ENCODE data around the gene CCDC90B. TPM values are rescaled to one million over a fixed set of nuclear protein-coding genes. Genes with fewer than 3 reads are reported as not detected.

The CCDC90B gene
- total RNA-seq, 2 experiments from 2014 or later, result 23.5 to 25.7 TPM

- no peak overlapping the region for H3K27ac ChIP-seq (ENCODE audit: low read depth in 1 of 2, low read length in 2 of 2)
- H3K27ac Mint-ChIP-seq, result no peak overlapping the region
Measured at GRCh38 chr11:83306200-83307080, 20.3 kb upstream of the CCDC90B start.

GRCh38 chr11:83303316-83303715 lies 17.1 kb upstream of the CCDC90B start:
- Mint-ChIP-seq H3K9me3 (no peaks in the 10 kb centered on the region), H3K27ac (no peak overlapping the region), H3K36me3 (ENCODE audit: low read depth) (no peaks in the 10 kb centered on the region), H3K4me1 (ENCODE audit: low read depth) (no peaks in the 10 kb centered on the region), H3K4me3 (no peak overlapping the region), H3K27me3 (peaks cover 22% of the 10 kb centered on the region)
- Histone ChIP-seq H3K4me1 (ENCODE audit: insufficient read depth, low read length) (no peaks in the 10 kb centered on the region), H3K4me3 (ENCODE audit: low read length) (no peak overlapping the region), H3K27ac (ENCODE audit: low read depth in 1 of 2, low read length in 2 of 2) (no peak overlapping the region), H3K27me3 (ENCODE audit: control insufficient read depth in 1 of 2, insufficient read depth in 2 of 2, low read length in 2 of 2) (no peaks in the 10 kb centered on the region), H3K9me3 (ENCODE audit: control insufficient read depth in 1 of 2, insufficient read depth in 1 of 2, low read length in 2 of 2) (no peaks in the 10 kb centered on the region), H3K36me3 (ENCODE audit: insufficient read depth, low read length) (no peaks in the 10 kb centered on the region)
- ChIA-PET CTCF (interaction anchor here (0.7 kb wide), 1 partner anchor 190 kb away, joined by 3 read pairs; no protein-coding TSS in a partner anchor), POLR2A (interaction anchor here (0.7 kb wide), 1 partner anchor 10 kb away, joined by 3 read pairs; no protein-coding TSS in a partner anchor)
- ATAC-seq (ENCODE audit: poor library complexity) (no peak), DNase-seq (no peak)
- intact Hi-C loops (cut with DNase I, micrococcal nuclease), result no loop called here
- TF ChIP-seq CTCF (IDR thresholded peaks at IDR 0.05), result no peak

More at GRCh38 chr11:83306200-83307080, 20.3 kb upstream of the CCDC90B start:
- no peak for TF ChIP-seq CTCF (IDR thresholded peaks at IDR 0.05)
- ChIA-PET POLR2A (no interaction called here), CTCF (no interaction called here)
- Mint-ChIP-seq H3K4me3 (no peak overlapping the region), H3K4me1 (ENCODE audit: low read depth) (no peaks in the 10 kb centered on the region), H3K27me3 (peaks cover 19% of the 10 kb centered on the region), H3K36me3 (ENCODE audit: low read depth) (no peaks in the 10 kb centered on the region), H3K9me3 (no peaks in the 10 kb centered on the region)
- Histone ChIP-seq H3K4me3 (ENCODE audit: low read length) (no peak overlapping the region), H3K9me3 (ENCODE audit: control insufficient read depth in 1 of 2, insufficient read depth in 1 of 2, low read length in 2 of 2) (no peaks in the 10 kb centered on the region), H3K4me1 (ENCODE audit: insufficient read depth, low read length) (no peaks in the 10 kb centered on the region), H3K36me3 (ENCODE audit: insufficient read depth, low read length) (no peaks in the 10 kb centered on the region), H3K27me3 (ENCODE audit: control insufficient read depth in 1 of 2, insufficient read depth in 2 of 2, low read length in 2 of 2) (no peaks in the 10 kb centered on the region)
- no peak for ATAC-seq (ENCODE audit: poor library complexity)
- intact Hi-C loops (cut with DNase I, micrococcal nuclease), result no loop called here
- DNase-seq, result no peak

DNA sequence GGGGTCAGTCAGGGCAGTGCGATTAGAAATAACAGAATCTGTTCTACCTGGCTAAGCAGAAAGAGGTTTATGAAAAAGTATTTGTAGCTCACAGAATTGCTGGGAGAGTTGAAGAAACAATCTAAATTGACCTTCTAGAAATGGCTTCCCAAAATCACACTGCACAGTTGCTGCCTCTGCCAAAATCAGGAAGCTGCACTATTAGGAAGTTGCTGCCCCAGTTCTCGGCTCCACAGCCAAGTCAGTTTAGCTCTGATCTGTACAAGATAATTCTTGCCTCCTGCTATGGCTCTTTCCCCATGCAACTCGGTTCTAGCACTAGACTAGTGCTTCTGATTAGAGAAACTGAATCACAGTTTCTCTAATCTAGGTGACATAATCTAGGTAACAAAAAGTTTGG lies 16.0 kb upstream of the CCDC90B start:
- ChIA-PET POLR2A (no interaction called here), CTCF (no interaction called here)
- Histone ChIP-seq H3K9me3 (ENCODE audit: control insufficient read depth in 1 of 2, insufficient read depth in 1 of 2, low read length in 2 of 2) (no peaks in the 10 kb centered on the region), H3K4me3 (ENCODE audit: low read length) (no peak overlapping the region), H3K27me3 (ENCODE audit: control insufficient read depth in 1 of 2, insufficient read depth in 2 of 2, low read length in 2 of 2) (no peaks in the 10 kb centered on the region), H3K36me3 (ENCODE audit: insufficient read depth, low read length) (no peaks in the 10 kb centered on the region), H3K27ac (ENCODE audit: low read depth in 1 of 2, low read length in 2 of 2) (no peak overlapping the region), H3K4me1 (ENCODE audit: insufficient read depth, low read length) (no peaks in the 10 kb centered on the region)
- H3K4me3 Mint-ChIP-seq, result no peak overlapping the region
- no peaks in the 10 kb centered on the region for H3K36me3 Mint-ChIP-seq (ENCODE audit: low read depth)
- no peaks in the 10 kb centered on the region for H3K9me3 Mint-ChIP-seq
- ATAC-seq (ENCODE audit: poor library complexity) (no peak), DNase-seq (no peak)
- H3K27me3 Mint-ChIP-seq, result peaks cover 15% of the 10 kb centered on the region
- H3K27ac Mint-ChIP-seq, result no peak overlapping the region
- H3K4me1 Mint-ChIP-seq (ENCODE audit: low read depth), result no peaks in the 10 kb centered on the region
- intact Hi-C loops (cut with DNase I, micrococcal nuclease), result no loop called here
- no peak for TF ChIP-seq CTCF (IDR thresholded peaks at IDR 0.05)

Measured in CD4-positive, alpha-beta T cell (primary cell).